GM21515 (cell line): ENCODE measurements around the gene ATG5.
A peak's percentile ranks its signal among the peaks of the same experiment; 100 is the strongest.

ENCODE experiments used
- ATAC-seq: cut with Tn5 transposase; IDR thresholded peaks from one replicate; pipeline ENCODE4 v1.9.1; 2021; ENCODE audit not compliant: unreplicated experiment

The ATG5 gene

DNA sequence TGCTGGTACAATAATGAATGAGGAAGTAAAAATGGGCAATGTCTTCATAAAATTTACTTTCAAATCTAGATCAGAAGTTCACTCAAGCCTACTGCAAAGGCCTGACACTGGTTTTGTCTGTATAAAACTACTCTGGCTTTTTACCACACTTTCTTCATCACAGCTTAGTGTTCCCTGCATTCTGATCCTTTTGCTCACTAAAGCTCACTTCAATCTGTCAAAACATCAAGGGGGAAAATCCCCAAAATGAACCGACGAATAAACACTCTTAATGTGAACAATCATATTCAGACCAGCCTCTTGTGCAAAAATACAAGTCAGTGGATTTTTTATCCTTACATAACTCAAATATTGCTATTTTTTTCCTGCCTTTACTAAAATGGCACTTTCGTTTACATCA is 140.9 kb downstream of the ATG5 start:
- no peak for ATAC-seq

GRCh38 chr6:106183430-106183829 is 142.1 kb downstream of the ATG5 start:
- no peak for ATAC-seq

- peak; percentile 80 for ATAC-seq
Observed at GRCh38 chr6:106182455-106182854, 143.1 kb downstream of the ATG5 start.

DNA sequence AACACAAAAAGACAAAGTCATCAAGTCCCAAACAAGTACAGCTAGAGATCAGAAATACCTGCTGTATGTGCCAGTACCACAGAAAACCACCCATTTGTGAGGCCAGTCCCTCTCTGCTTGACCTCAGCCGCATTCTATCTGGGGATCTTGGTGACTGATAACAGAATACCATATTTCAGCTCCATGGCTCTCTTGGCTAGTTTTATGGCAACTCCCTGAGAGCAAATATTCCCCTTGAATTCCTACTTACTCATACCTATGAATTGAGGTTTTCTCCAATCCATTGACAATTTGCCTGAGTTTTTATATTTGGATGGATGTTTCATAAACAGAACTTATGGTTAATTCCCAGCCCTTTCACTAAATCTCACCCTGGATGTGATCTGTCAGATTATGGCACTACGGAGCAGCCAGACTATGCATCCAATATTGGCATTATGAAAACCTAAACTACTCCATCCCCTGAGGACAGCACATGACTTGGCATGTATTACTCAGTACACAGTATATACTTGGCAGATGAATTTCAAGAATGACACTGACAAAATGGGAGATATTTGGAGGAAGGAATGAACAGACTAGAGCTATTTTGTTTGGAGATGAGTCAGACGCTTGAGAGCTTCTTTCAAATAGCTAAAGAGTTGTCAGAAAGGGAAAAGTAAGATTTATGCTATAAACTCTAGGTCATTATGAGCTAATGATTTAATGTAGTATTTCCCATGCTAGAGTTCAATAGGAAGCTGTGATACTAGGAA is 143.7 kb downstream of the ATG5 start:
- peak; percentile 26 for ATAC-seq

- ATAC-seq, result no peak
Observed at GRCh38 chr6:106180208-106180607, 145.4 kb downstream of the ATG5 start.

DNA sequence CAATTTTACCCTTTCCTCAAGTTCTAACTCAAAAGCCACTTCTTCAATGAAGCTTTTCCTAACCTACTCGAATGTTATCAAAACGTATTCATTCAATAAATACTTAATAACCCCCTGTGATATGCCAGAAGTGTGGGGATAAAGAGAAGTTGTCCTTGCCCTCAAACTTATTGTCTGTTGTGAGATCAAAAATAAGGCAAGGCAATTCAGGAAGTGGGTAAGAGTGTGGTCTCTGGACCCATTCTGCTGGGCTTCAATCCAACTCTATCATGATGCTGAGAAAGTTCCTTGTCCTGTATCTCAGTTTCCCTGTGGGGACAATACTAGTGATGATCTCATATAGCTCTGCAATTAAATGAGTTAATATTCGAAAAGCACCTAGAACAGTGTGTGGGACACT is 146.7 kb downstream of the ATG5 start:
- ATAC-seq, result no peak

DNA sequence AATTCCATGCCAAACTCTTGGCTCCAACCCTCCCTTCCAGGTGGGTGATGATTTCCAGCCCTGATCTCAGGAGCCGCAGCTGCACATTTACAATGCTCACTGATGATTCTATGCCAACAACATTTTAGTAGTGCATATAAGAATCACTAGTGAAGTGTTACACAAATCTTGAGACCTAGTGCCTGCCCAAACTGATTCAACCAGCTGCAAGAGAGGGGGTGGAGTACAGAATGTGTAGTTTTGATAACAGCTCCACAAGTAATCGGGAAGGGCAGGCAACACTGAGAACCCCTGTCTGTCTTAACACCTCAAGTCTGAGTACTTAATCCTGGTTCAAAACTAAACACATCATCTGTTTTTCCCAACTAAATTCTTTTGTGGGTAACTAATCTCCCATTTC is 147.8 kb downstream of the ATG5 start:
- no peak for ATAC-seq

- ATAC-seq, result no peak
Observed at GRCh38 chr6:106173124-106173879, 152.3 kb downstream of the ATG5 start.

DNA sequence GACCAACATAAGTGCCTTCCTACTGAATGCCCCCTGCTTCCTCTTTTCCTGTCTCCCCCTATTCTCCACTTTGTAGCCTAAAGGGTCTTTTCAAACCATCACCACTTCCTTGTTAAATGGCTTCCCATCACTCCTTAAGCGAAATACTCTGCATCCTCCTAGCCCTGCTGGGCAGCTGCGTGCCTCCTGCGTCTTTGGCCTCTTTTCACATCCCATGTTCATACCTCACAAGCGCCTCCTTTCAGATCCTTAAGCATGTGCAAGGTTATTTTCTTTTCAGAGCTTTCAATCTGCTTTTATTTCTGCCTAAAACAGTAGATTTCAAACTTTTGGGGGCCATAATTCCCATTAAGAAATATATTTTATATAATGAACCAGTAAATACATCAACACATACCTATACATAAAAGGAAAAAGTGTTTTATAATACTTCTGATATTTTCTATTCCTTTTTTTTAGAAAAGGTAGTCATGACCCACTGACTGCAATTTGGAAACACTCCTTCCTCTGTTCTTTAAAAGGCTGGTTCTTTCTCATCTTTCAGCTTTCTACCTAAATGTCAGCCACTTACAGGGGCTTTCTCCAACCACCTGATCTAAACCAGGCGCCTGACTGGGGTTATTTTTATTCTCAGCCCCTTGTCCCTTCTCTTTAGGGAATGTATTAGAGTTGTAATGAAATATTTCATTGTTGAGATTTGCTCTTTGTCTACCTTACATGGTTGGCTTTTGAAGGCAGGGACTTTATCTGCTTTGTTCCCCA is 155.3 kb downstream of the ATG5 start:
- ATAC-seq, result no peak

DNA sequence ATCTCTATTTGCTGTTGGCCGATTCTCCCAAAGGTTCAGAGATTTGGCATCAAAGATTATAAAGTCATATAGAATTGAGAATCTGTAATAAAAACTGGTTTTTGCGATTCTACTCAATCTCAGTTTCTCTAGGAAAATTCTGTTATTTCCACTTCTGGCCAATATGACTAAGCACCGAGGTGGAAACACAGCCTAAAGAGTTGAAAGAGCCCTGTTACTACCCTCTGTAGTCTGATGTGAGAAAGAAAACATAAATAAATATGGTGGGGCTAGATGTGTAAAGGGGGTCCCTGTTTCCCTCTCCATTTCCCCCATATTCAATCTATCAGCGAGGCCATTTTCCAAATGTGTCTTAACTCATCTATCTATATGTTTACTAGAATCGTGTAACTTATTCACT is 156.0 kb downstream of the ATG5 start:
- ATAC-seq, result no peak

DNA sequence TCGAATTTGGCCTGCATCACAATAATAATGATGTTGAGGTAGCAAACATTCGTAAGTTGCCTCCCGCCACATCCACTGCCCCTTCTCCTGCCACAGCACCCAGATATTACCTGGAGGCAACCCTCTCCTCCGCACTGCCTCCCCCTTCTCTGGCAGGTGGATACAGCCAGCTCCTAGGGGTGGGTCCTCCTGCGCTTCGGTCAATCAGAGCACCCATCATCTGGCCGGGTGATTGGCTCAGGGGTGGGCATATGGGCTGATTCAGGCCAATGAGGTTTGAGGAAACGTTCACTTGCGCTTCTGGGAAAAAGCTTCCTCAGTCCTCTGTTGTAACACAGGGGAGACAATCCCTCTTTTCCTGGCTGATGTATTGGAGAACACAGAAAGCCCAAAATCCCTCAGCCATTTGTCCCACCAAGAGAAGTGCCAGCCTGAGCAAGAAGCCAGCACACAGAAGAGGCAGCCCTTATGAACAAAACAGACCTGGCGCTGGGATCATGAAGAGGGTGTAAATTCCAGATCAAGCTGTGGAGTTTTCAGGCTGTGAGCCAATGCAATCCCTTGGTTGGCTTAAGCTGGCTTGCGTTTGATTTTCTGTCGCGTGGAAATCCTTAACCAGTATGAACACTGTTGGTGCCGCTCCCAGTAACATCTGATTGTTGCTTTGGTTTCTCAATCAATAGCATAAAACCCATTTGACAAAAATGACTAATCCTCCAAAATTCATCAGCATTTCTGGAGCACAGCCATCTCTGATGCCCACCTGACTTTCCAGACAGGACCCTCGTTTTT is 157.3 kb downstream of the ATG5 start:
- ATAC-seq, result no peak

GRCh38 chr6:106167096-106167814 is 158.3 kb downstream of the ATG5 start:
- peak; percentile 45 for ATAC-seq

GRCh38 chr6:106165885-106166485 is 159.6 kb downstream of the ATG5 start:
- no peak for ATAC-seq

- peak; percentile 46 for ATAC-seq
Observed at GRCh38 chr6:106163966-106164877, 161.3 kb downstream of the ATG5 start.

DNA sequence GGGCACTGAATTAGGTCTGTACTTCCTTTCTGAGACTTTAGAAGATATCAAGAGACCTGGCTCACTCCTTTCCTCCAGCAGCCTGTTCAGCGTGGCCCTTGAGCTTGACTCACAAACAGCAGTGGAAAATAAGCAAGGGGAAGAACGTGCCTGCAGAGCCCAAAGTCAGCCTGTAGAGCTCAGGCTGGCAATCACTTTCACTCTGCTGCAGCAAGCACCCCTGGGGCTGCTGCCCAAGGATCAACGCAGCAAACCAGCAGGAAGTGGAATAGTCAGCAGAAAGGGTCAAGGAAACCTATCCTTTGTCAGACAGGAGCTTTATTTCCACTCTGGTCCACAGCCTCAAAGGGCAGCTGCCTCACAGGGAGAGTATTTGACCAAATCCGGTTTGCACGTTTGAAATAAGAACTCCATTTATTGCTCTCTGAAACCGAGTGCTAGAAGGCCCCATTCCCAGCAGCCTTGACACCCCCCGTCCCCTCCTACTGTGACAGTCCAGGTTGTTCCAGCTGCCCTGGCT is 162.1 kb downstream of the ATG5 start:
- ATAC-seq, result peak; percentile 25

DNA sequence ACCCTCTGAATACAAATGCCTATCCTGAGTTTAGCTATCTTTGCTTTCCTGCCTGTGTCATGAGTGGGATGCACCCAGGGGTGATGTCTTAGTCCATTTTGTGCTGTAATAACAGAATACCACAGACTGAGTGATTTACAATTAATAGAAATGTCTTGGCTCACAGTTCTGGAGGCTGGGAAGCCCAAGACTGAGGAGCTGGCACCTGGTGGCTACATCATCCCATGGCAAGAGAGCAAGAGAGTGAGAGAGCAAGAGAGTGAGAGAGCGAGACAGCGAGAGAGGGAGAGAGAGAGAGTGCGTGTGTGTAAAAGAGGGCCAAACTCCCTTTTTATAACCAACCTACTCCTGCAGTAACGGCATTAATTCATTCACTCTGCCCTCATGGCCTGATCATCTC is 162.6 kb downstream of the ATG5 start:
- no peak for ATAC-seq

DNA sequence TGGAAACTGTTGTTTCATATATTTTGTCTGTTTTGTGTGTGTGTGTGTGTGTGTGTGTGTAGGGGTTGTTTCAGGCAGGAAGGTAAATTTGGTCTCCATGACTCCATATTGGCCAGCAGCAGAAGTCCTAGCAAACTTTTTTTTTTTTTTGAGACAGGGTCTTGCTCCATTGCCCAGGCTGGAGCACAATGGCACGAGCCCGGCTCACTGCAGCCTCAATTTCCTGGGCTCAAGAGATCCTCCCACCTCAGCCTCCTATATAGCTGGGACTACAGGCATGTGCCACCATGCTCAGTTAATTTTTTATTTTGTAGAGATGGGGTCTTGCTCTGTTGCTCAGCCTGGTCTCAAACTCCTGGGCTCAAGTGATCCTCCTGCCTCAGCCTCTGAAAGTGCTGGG is 163.7 kb downstream of the ATG5 start:
- ATAC-seq, result no peak

DNA sequence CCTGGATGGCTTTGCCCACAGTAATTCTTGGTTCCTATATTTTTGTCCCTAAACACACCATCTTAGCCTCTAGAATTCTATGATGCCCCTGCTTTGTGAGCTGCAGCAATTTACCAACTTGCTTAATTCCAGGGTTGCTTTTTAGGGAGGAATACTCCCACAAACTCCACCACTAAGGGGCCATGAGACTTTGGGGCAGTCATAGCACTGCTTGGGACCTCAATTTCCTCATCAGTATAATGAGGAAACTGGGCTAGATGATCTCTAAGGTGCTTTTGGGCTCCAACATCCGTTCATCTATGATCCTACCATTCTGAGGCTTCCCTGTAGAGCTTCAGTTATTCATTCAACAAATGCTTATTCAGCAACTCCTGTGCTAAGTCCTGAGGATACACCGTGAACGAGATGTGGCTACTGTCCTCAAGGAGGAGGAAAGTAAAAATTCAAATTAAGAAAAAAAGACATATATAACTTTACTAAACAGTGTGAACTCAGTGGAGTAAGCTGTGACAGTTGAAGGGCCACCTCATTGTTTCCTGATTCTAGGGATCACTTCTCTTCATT is 164.2 kb downstream of the ATG5 start:
- no peak for ATAC-seq
